Bronchial smooth muscle cell (primary cell): ENCODE results near the gene NTMT2. TPM values are rescaled to one million over a fixed set of nuclear protein-coding genes. Genes with fewer than 3 reads are reported as not detected.

Source experiments
- total RNA-seq: library from RNA; depleted of rRNA; stranded (reverse); fragments of >200 nt; gene quantifications from 2 replicates; pipeline ENCODE4 v1.2.1, GENCODE V29; 2014

NTMT2 gene
- not detected in 2 replicates for total RNA-seq

GRCh38 chr1:170145770-170146676, at the start of gene NTMT2:
TSS of gene NTMT2 (plus strand) at chr1:170145959. CDS start at chr1:170146108, 149 bp downstream.

Other genes with a start within 250 kb of the NTMT2 start
- gene KIFAP3, start 71.3 kb upstream of the NTMT2 start, total RNA-seq, result 29.3 and 33.8 TPM in 2 replicates